Jurkat, Clone E6-1 (cell line): ENCODE results near the gene SINHCAF.

Experiments used
- DNase-seq: peaks from one replicate; pipeline ENCODE4 v3.0.0-alpha.2; 2011; ENCODE audit warnings: low read depth, low spot score
- H3K4me3 ChIP-seq: 2 replicates; pipeline ENCODE4 v1.5.1; 2011; ENCODE audit warnings: mild to moderate bottlenecking, low read length, control low read depth, moderate library complexity

The SINHCAF gene

DNA sequence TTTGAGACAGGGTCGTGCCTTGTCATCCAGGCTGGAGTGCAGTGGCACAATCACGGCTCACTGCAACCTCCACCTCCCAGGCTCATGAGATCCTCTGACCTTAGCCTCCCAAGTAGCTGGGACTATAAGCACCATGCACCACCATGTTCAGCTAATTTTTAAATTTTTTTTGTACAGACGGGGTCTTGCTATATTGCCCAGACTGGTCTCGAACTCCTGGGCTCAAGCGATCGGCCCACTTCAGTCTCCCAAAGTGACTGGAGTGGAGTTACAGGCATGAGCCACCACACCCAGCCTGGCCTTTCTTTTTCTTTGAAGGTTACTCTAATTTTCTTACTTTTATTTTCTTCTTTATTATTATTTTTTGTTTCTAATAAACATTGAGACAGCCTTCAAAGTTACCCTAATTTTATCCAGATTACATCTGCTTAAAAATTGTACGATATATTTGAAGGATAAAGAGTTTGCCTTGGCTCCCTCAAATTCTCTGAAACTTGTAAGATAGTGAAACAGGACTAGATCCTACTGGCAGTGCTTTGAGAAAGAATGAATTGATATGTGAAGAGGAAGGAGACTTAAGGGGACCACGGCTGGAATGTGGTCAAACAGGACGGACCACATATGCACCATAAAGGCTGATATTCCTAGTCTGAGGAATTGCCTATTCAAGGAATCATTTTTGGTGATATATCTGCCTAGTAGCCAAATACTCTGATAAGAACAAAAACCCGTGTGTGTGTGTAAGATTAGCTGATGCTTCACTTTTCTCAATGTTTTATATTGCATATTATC lies 14.1 kb upstream of the SINHCAF start:
- H3K4me3 ChIP-seq, result no peak overlapping the region
- no peak for DNase-seq

DNA sequence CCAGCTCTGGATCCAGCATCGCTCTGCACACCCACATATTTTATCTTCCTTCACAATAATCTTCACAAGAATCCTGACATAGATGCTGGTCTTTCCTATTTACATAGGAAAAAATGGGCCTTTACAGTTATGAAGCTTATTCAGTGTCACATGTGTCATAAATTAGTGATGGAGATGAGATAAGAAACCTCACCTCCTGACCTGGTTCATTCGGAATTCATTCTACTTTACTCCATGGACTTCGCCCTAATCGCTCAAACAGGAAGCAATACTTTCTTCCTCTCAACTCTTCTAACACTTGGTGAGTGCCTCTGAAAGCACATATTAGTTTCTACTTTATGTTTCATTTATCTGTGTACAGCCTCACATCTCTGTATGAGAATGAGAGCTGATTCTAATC lies 12.0 kb upstream of the SINHCAF start:
- no peak for DNase-seq
- H3K4me3 ChIP-seq, result no peak overlapping the region

DNA sequence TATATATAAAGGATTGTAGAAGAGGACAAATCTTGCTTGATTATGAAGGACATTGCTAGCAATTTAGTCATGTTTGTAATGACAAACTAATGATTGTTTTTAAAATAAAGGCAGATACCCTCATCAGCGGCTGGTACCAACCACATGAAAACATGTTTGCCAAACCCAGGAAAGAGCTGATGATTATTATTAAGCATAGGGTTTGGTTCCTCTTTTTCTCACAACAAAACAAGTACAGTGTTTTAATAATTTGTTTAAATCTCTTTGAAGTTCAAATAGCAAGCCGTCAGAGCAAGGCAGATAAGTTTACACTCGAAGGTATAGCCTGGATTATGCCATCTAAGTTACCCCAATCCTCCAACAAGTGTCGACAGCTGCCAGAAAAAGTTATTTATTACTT lies 5.3 kb upstream of the SINHCAF start:
- H3K4me3 ChIP-seq, result no peak overlapping the region
- no peak for DNase-seq

DNA sequence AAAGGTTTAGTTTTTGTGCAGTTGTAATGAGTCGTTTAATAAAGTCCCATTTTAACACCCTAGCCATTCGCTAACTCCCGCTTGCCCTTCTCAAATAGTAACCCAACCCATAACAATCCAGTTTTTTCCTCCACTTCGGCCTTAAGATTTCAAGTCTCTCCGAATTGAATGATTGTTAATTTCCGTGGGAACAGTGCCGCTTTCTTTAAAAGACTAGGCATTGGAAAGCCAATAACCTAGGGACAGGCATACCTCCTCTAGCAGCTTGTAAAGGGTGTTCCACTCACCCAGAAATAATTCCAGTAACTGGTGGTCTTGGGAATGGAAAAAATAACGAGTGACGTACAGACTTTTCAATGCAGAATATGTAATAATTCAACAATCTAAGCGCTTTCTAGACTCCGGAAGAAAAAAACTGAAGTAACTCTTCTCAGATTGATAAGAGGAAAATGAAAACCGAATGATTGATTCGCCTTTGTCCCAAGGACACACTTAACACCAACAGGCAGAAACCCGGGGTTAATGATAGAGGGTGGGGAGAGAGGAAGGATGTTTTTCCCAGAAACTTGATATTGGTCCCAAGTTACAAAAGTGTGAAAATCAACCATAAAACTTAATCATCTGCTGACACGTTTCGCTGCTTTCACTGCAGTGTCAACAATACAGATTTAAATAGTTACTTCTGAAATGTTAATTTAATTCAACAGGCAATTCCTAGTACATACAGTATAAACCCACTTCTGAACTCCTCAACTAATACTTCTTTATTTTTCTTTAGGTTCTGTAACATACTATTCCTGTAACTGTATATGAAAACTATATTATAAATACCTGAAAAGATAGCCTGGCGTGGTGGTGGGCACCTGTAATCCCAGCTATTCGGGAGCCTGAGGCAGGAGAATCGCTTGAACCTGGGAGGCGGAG lies 1.0 kb upstream of the SINHCAF start:
- no peak for DNase-seq
- H3K4me3 ChIP-seq, result peak overlapping the region; percentile 53

DNA sequence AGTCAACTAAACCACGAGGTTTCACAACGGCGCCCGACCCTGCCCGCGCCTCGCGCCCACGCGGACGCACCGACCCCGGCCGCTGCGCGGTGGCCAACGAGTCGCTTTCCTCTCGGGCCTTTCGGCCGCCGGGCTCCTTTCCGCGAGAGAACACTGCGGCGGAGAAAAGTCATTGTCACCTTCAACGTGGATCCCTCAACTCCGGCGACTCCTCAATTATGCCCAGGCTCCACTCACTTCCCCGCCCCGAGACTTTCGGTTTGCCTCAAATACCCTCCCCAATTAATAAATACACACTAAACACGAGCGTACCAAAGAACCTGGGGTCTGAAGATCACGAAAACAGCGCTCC lies 450 bp downstream of the SINHCAF start:
- DNase-seq, result no peak
- peak overlapping the region; percentile 93 for H3K4me3 ChIP-seq

DNA sequence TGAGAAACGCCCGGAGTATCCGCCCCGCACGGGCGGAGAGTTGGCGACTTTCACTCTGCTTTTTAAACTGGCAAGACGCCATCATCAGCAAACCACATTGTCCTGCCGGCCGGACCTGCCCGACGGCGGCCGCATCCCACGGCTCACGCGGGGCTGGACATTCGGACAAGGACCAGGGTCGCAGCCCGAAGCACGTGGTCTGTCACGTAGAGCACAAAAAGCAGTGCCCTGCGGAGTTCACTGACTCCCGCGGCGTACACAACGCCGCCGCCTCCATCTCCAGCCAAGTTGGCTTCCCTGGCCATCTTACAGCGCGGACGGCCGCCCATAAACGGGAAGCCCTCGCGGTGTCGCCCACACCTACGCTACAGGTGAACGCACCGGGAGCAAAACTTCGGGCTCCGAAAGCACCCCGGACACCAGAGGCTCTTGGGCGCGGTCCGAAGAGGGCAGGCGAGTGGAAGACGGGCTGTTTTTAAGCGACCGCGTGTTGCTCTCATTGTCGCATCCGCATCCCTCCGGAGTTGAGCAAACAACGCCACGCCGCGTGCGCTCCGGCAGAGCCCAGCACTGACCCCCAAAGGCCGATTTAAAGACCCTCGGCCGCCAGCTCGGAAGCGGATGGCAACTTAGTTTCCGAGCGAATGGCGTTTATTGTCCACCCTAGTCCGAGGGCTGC lies 966 bp downstream of the SINHCAF start:
- DNase-seq, result no peak
- peak overlapping the region; percentile 93 for H3K4me3 ChIP-seq

DNA sequence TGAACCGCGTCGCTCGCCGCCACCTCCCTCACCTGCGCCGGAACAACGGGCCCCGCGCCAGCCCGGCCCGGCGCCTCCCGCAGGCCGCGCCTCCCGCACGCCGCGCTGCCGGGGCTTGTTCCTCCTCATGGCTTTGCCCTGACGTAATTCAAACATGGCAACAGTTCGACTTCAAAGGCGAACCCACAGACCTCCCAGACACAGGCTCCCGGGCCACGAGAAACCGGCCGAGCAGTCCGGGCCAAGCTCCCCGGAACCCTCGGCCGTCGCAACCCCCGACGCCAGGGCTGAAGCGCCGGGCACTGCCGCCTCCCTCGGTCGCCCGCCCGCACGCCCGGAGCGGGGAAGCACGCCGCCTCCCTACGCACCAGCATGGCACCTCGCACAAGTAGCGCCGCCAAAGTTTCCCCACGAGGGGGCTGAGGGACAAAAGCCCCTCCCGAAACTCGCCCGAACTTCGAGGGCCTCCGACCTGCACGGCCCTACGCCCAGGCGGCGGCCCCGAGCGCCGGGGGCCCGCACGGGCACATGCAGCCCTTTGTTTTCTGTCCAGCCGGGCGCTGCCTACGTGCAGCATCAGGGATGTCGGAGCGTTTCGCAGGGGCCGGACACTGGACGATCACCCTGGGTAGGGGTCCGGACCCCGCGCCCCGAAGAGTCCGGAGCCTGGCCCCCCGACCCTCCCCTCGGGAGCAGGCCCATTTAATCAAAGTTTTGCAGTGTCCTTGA lies 1.7 kb downstream of the SINHCAF start:
- peak overlapping the region; percentile 93 for H3K4me3 ChIP-seq
- DNase-seq, result peak; percentile 69

DNA sequence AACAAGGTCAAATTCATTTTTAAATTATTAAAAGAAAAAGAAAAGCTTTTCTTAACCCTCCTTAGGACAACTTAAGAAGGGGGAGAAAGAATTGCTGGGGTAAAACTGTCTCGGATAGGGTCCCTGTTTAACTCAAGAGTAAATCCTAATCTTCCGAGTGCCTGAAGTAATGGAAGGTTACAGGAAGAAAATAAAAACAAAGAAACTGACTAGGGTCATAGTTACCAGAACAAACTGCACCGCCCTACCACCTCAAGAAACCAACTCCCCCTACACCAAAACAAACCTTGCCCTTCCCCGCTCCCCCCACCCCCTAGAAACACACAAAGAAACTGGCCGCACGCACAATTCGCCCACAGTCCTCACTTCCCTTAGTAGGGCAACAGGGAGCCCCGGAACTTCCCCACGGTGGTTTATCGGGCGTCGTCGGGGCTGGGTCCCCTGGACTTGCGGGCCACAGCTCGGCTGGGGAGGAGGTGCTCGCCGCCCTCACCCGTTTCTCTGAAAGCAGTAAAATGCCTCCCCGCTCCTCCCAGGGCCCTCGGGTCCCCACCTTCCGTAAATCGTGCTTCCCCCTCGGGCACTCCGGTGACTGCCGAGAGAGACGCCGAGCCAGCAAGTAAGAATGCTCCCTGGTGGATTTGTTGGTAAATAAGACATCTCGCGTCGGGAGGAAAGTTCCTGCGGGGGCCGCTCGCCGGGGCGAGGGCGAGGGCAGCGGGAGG lies 2.4 kb downstream of the SINHCAF start:
- peak overlapping the region; percentile 93 for H3K4me3 ChIP-seq
- no peak for DNase-seq

DNA sequence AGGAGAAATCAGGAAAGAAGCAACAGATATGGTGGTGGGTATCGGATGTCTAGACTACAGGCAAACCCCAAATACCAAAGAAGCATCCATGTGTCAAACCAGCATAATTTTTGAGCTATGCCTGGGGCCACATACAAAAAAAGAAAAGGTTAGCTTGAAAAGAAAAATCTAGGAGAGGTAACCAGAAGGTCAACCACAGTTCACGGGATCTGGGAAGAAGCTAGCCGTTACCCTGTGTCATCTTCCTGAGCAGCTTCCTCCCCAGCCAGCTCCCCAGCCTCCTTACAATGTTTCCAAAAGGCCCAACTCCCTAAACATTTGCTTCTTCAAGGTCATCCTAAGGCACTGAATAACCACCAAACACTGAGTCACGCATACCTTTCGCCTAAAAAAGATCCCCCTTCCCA lies 3.1 kb downstream of the SINHCAF start:
- DNase-seq, result no peak
- H3K4me3 ChIP-seq, result no peak overlapping the region; the same call in 1 of the 2 replicates

DNA sequence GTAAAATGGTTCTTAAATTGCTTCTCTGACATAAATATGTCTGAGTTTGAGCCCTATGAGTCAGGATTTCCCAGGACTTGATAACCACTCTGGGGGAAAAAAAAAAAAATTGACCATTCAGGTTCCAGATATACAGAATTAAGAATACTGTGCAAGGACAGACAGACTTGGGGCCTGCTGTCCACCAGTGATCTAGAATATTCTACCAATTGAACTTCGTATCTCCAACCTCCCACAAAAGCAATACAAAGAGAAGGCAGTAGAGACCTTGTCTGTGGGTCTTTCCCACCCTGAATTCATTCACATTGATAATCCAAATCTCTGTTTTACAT lies 4.1 kb downstream of the SINHCAF start:
- DNase-seq, result no peak
- H3K4me3 ChIP-seq, result no peak overlapping the region

DNA sequence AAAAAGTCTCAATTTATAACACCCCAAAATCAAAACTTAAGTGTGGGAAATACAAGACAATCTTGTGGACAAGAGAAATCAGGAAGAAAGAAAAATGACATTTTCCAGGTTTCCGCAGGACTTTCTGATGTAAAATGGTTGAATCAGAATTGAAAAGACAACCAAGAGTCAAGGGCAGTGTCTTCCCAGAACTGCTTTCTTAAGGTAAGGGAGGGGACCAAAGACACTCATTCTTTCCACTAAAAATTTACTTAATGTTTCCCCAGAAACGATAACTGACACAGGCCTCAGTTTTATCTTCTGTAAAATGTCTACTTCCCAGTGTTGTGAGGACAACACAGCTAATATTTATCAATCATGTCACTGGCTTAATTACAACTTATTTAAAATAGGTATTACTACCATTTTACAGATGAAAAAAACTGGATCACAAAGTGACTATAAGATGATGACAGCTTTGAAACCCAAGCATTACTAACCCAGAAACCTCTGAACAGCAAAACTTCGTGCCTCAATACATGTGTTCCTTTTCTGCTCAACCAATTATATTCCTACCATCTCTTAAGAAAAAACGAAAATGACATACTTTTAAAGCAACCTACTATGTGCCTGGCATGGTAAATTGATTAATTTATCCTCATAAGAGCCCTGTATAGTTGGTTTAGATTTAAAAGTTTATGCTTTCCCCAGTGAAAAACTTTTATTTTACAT lies 4.6 kb downstream of the SINHCAF start:
- no peak overlapping the region for H3K4me3 ChIP-seq
- DNase-seq, result no peak

DNA sequence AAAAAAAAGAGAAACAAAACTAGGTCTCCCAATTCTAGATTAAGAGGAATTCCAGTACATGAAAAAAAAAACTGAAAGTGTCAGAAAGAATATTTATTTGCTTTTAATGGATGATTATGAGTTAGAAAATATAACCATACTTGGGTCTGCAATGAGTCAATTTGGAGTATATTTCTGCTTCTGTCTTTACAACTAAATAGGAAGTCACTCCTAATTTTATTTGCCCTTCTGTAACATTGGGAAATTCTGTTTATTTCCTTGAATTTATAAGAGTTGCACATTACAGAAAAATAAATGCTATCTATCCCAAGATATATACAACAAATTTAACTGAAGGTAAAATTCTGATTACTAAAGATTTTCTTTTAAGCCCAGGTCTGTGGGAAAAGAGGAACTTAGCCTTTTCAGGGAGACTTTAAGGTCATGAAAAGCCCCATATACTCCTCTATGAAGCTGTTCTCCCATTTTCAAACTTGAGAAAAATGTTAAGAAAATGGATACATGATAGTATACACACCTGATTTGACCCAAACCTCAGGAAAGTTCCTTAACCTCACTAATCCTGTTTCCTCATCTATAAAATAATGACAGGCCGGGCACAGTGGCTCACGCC lies 7.2 kb downstream of the SINHCAF start:
- no peak overlapping the region for H3K4me3 ChIP-seq
- no peak for DNase-seq

DNA sequence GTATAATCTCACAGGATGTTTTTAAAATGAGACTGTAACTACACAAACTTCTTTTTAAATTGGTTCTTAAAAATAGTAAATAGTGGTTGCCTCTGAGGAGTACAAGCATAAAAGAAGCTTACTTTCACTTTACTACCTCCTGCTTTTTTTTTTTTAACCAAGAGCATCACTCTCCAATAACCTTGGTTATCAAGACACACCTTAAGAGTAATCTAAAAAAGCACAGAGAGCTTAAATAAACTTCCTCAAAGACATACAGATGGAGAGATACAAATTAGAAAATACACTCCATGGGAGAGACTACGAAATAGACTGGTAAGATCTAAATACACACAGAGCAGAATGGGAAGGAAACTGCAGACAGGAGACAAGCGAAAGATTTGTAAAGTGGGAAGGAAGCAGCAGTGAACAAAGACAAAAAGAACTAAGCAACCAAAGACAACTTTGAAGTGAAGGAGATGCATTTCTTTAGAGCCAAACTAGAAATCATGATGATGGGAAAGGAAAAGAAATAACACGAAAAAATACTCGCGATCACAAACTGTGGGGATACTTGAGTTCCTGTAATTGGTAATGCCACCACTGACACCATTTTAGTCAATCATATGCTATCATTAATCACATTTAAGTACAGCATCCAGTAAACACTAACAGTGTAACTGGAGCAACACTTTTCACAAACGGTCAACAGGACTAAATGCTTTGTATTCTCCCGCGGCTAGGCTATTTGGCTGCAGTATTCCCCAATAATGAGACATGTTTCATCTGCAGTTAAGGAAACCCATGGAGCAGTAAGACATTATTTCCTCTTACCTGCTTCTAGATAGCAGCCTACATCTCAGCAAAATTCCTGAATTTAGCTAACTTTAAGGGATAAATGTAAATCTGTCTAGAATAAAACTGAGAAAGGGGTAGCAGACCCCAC lies 8.2 kb downstream of the SINHCAF start:
- peak; percentile 32 for DNase-seq
- peak overlapping the region; percentile 17 for H3K4me3 ChIP-seq

DNA sequence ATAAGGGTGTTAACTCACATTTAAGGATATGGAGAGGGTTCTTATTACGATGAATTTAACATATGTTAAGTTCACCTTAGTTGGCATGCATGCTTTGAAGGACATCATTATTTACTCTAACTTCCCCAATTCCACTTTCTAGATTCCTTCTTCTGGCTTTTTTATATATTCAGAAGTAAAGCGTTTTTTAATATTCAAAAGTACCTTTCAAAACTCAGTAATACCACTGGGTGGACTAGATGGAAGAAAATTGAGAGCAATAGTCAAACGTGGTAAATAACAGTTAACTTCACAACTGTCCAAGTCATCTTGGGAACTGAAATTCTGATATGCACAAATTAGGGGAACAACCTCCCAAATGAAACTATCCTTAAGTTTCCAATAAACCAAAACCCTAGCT lies 9.1 kb downstream of the SINHCAF start:
- no peak overlapping the region for H3K4me3 ChIP-seq
- no peak for DNase-seq

DNA sequence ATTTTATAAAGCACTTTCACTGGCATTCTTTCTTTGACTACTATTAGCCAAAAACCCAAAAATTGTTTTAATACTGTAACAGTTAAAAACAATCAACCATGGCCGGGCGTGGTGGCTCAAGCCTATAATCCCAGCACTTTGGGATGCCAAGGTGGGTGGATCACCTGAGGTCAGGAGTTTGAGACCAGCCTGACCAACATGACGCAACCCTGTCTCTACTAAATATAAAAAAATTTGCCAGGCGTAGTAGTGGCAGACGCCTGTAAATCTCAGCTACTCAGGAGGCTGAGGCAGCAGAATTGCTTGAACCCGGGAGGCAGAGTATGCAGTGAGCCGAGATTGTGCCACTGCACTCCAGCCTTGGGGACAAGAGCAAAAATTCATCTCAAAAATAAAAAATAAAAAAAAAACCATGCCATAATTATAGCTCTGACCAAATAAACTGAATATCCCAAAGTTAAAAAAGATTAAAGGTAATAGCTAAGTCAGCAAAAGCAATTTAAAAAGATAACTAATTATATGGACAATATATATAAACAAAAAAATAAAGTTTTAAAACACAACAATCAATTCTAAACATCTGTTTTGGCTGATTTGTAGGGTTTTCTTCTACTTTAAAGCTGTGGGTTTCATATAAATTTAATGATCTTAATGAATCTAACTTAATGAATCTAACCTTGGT lies 10.0 kb downstream of the SINHCAF start:
- H3K4me3 ChIP-seq, result no peak overlapping the region
- no peak for DNase-seq

DNA sequence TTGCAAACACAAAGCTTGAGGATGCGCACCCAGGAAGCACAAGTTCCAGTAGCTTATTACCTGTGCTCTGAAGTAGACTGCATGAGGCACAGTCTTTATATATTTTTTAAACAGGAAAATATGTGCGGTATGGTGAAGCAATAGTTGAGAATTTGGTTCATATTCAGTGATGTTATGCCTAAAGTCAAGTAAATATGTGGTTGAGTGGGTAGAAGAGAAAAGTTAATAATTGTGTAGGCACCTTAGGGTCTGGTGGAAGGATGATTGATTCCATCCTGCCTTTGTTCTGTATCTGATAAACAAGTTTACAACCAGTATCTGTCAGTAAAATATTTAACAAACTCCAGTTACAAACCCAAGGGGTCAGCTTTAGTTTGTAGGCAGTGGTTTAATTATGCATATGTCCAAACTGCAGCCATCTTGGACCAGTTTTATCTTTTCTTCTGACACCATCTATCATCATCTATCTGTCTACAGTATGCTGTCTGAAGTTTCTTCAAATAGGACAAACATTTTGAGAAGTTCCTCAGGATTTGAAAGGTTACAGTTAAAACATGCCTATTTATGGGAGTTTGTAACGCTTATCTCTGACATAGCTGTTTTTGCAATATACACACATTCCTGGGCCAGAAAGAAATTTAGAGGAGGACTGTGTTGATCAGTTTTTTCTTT lies 10.8 kb downstream of the SINHCAF start:
- DNase-seq, result no peak

More for the DNA sequence above, 10.8 kb downstream of the SINHCAF start:
- H3K4me3 ChIP-seq, result no peak overlapping the region
